Mesenchymal stem cell (in vitro differentiated cells and primary cell): ENCODE data around the gene FGF14.

Experiments used
- DNase-seq: peaks from one replicate; pipeline ENCODE4 v3.0.0-alpha.2; 2013
- H2AFZ ChIP-seq: one replicate; pipeline ENCODE4 v1.6.1; 2013; ENCODE audit warnings: low read depth, mild to moderate bottlenecking, control low read depth, inconsistent platforms, low read length, moderate library complexity
- H2AK5ac ChIP-seq: 2 replicates; pipeline ENCODE4 v1.6.1; 2013; ENCODE audit warnings: low read length, moderate library complexity, mild to moderate bottlenecking, inconsistent platforms; ENCODE audit not compliant: severe bottlenecking
- H2BK120ac ChIP-seq: one replicate; pipeline ENCODE4 v1.6.1; 2013; ENCODE audit warnings: low read depth, mild to moderate bottlenecking, inconsistent platforms, low read length, moderate library complexity
- H2BK12ac ChIP-seq, 2 experiments: one replicate each; pipeline ENCODE4 v1.6.1; 2013; ENCODE audit warnings: inconsistent platforms in 2 of 2, low read length in 2 of 2, mild to moderate bottlenecking in 2 of 2, moderate library complexity in 2 of 2, control low read depth in 1 of 2
- H2BK15ac ChIP-seq: one replicate; pipeline ENCODE4 v1.6.1; 2013; ENCODE audit warnings: mild to moderate bottlenecking, low read depth, inconsistent platforms; ENCODE audit not compliant: poor library complexity, severe bottlenecking
- H2BK5ac ChIP-seq: 2 replicates; pipeline ENCODE4 v1.6.1; 2013; ENCODE audit warnings: low read depth, mild to moderate bottlenecking, low read length, control low read depth, inconsistent platforms; ENCODE audit not compliant: poor library complexity, severe bottlenecking
- H3K14ac ChIP-seq, 2 experiments: one replicate each; pipeline ENCODE4 v1.6.1; 2013; ENCODE audit warnings: inconsistent platforms in 2 of 2, low read length in 2 of 2, control low read depth in 1 of 2, mild to moderate bottlenecking in 1 of 2, moderate library complexity in 1 of 2
- H3K18ac ChIP-seq, 2 experiments: one replicate each; pipeline ENCODE4 v1.6.1; 2013; ENCODE audit warnings: inconsistent platforms in 2 of 2, low read length in 2 of 2, control low read depth in 1 of 2, low read depth in 1 of 2, mild to moderate bottlenecking in 1 of 2
- H3K23ac ChIP-seq, 2 experiments: one replicate each; pipeline ENCODE4 v1.6.1; 2013; ENCODE audit warnings: inconsistent platforms in 2 of 2, low read length in 2 of 2, mild to moderate bottlenecking in 2 of 2, moderate library complexity in 2 of 2, control low read depth in 1 of 2
- H3K27ac ChIP-seq: 2 replicates; pipeline ENCODE4 v1.5.1; 2013; ENCODE audit warnings: mild to moderate bottlenecking, moderate library complexity, low read length, control low read depth, inconsistent platforms; ENCODE audit not compliant: poor library complexity, severe bottlenecking
- H3K27me3 ChIP-seq, 2 experiments: 2 replicates each; pipeline versions ENCODE4 v1.6.1 to v1.7.0; 2013; ENCODE audit warnings: low read length in 2 of 2, mild to moderate bottlenecking in 2 of 2, moderate library complexity in 2 of 2, control low read depth in 1 of 2, inconsistent platforms in 1 of 2; ENCODE audit not compliant: control insufficient read depth in 1 of 2, insufficient read depth in 1 of 2
- H3K36me3 ChIP-seq, 2 experiments: 2 replicates each; pipeline versions ENCODE4 v1.6.1 to v1.7.0; 2013; ENCODE audit warnings: low read length in 2 of 2, control low read depth in 1 of 2, inconsistent platforms in 1 of 2, low read depth in 1 of 2, mild to moderate bottlenecking in 1 of 2; ENCODE audit not compliant: insufficient read depth in 2 of 2, control insufficient read depth in 1 of 2
- H3K4ac ChIP-seq, 2 experiments: one replicate each; pipeline ENCODE4 v1.6.1; 2013; ENCODE audit warnings: inconsistent platforms in 2 of 2, low read length in 2 of 2, mild to moderate bottlenecking in 2 of 2, moderate library complexity in 2 of 2, control low read depth in 1 of 2, low read depth in 1 of 2
- H3K4me1 ChIP-seq: 2 replicates; pipeline ENCODE4 v1.6.1; 2013; ENCODE audit warnings: low read depth, low read length, control low read depth; ENCODE audit not compliant: control insufficient read depth, insufficient read depth
- H3K4me2 ChIP-seq: 2 replicates; pipeline ENCODE4 v1.6.1; 2013; ENCODE audit warnings: low read length, mild to moderate bottlenecking, inconsistent platforms; ENCODE audit not compliant: poor library complexity, severe bottlenecking
- H3K4me3 ChIP-seq, 2 experiments: 2 replicates each; pipeline versions ENCODE4 v1.5.1 to v1.7.0; 2013; ENCODE audit warnings: low read length in 2 of 2, mild to moderate bottlenecking in 2 of 2, control low read depth in 1 of 2, low read depth in 1 of 2; ENCODE audit not compliant: insufficient read depth in 1 of 2
- H3K79me1 ChIP-seq: replicated peaks from 2 replicates; pipeline ENCODE4 v1.6.1; 2013; ENCODE audit warnings: mild to moderate bottlenecking, control low read depth, low read length, inconsistent platforms; ENCODE audit not compliant: poor library complexity, severe bottlenecking
- H3K9ac ChIP-seq: 2 replicates; pipeline ENCODE4 v1.7.0; 2013; ENCODE audit warnings: mild to moderate bottlenecking, low read length, moderate library complexity
- H3K9me3 ChIP-seq: 2 replicates; pipeline ENCODE4 v1.7.0; 2013; ENCODE audit warnings: mild to moderate bottlenecking, low read length; ENCODE audit not compliant: control insufficient read depth
- H4K8ac ChIP-seq: one replicate; pipeline ENCODE4 v1.6.1; 2013; ENCODE audit warnings: inconsistent platforms, mild to moderate bottlenecking, low read length, moderate library complexity
- H4K91ac ChIP-seq: one replicate; pipeline ENCODE4 v1.6.1; 2013; ENCODE audit warnings: mild to moderate bottlenecking, low read length, inconsistent platforms
- WGBS: methylation state at CpG from one replicate; pipeline ENCODE4 v1.1.7; 2013; ENCODE audit warnings: mixed read lengths; 5-methylcytosine and 5-hydroxymethylcytosine counted together

The FGF14 gene

GRCh38 chr13:102400675-102401145 is 1.1 kb downstream of the FGF14 start:
- peaks cover 0 to 53% of the 10 kb centered on the region in 2 experiments for H3K27me3 ChIP-seq

GRCh38 chr13:102399791-102400674 is 1.8 kb downstream of the FGF14 start:
- peaks cover 0 to 53% of the 10 kb centered on the region in 2 experiments for H3K27me3 ChIP-seq
- H3K79me1 ChIP-seq: no peaks in the 10 kb centered on the region
- no peak overlapping the region for H3K14ac ChIP-seq
- no peak overlapping the region for H3K23ac ChIP-seq
- H3K18ac ChIP-seq: peak overlapping the region; percentile 54 to 85
- H3K36me3 ChIP-seq: peaks cover 0 to 4% of the 10 kb centered on the region in 2 experiments
- peak overlapping the region; percentile 79 for H2AFZ ChIP-seq
- H3K27ac ChIP-seq: no peak overlapping the region
- H2BK12ac ChIP-seq: peak overlapping the region in 1 of 2 experiments; percentile 6
- WGBS: 1% methylated on average over 57 of the region's 58 CpGs
- H3K4ac ChIP-seq: no peak overlapping the region
- no peak overlapping the region for H2BK5ac ChIP-seq
- no peak overlapping the region for H2AK5ac ChIP-seq
- no peaks in the 10 kb centered on the region for H3K9me3 ChIP-seq
- H3K4me2 ChIP-seq: peak overlapping the region; percentile 92
- no peak overlapping the region for H4K91ac ChIP-seq
- H3K9ac ChIP-seq: peak overlapping the region; percentile 90
- H3K4me3 ChIP-seq: peak overlapping the region; percentile 40 to 74
- peak; percentile 14 for DNase-seq
- peak overlapping the region; percentile 48 for H2BK15ac ChIP-seq
- peaks cover 17% of the 10 kb centered on the region for H3K4me1 ChIP-seq
- H2BK120ac ChIP-seq: peak overlapping the region; percentile 73
- H4K8ac ChIP-seq: peak overlapping the region; percentile 28

More at GRCh38 chr13:102400675-102401145, 1.1 kb downstream of the FGF14 start:
- H2BK15ac ChIP-seq: peak overlapping the region; percentile 48
- H2BK12ac ChIP-seq: no peak overlapping the region
- H3K14ac ChIP-seq: no peak overlapping the region
- H2BK120ac ChIP-seq: peak overlapping the region; percentile 73
- H3K79me1 ChIP-seq: no peaks in the 10 kb centered on the region
- H3K36me3 ChIP-seq: peaks cover 0 to 4% of the 10 kb centered on the region in 2 experiments
- H3K23ac ChIP-seq: no peak overlapping the region
- peak overlapping the region in 1 of 2 experiments; percentile 74 for H3K4me3 ChIP-seq
- no peak overlapping the region for H4K91ac ChIP-seq
- no peaks in the 10 kb centered on the region for H3K9me3 ChIP-seq
- peaks cover 17% of the 10 kb centered on the region for H3K4me1 ChIP-seq
- WGBS: 4% methylated on average over 24 of the region's 24 CpGs
- no peak overlapping the region for H2AK5ac ChIP-seq
- peak overlapping the region; percentile 92 for H3K4me2 ChIP-seq
- H3K9ac ChIP-seq: peak overlapping the region; percentile 90
- no peak overlapping the region for H2BK5ac ChIP-seq
- no peak overlapping the region for H3K27ac ChIP-seq
- H3K4ac ChIP-seq: no peak overlapping the region
- H3K18ac ChIP-seq: no peak overlapping the region
- peak; percentile 12 for DNase-seq
- no peak overlapping the region for H4K8ac ChIP-seq
- no peak overlapping the region for H2AFZ ChIP-seq

GRCh38 chr13:102395939-102396338 is 5.9 kb downstream of the FGF14 start:
- Histone ChIP-seq H3K4me3 (no peak overlapping the region), H3K36me3 (peaks cover 0 to 4% of the 10 kb centered on the region in 2 experiments), H3K79me1 (no peaks in the 10 kb centered on the region), H4K8ac (no peak overlapping the region), H2BK5ac (no peak overlapping the region), H3K4me1 (peaks cover 21% of the 10 kb centered on the region), H3K14ac (no peak overlapping the region), H3K18ac (no peak overlapping the region), H2BK120ac (no peak overlapping the region), H2AK5ac (no peak overlapping the region), H2BK15ac (no peak overlapping the region), H3K23ac (no peak overlapping the region), H3K27me3 (peaks cover 0 to 32% of the 10 kb centered on the region in 2 experiments), H3K9me3 (no peaks in the 10 kb centered on the region), H2AFZ (no peak overlapping the region), H4K91ac (no peak overlapping the region), H3K9ac (no peak overlapping the region), H3K4ac (no peak overlapping the region), H2BK12ac (no peak overlapping the region), H3K27ac (no peak overlapping the region), H3K4me2 (no peak overlapping the region)
- DNase-seq: no peak
- WGBS: 100% methylated on average over 1 of the region's 2 CpGs

- no peak overlapping the region for H3K18ac ChIP-seq
- no peak overlapping the region for H2BK15ac ChIP-seq
- peaks cover 0 to 4% of the 10 kb centered on the region in 2 experiments for H3K36me3 ChIP-seq
These were observed 6.7 kb downstream of the FGF14 start for GRCh38 chr13:102395174-102395573.

More at GRCh38 chr13:102395174-102395573, 6.7 kb downstream of the FGF14 start:
- H3K4me1 ChIP-seq: peaks cover 14% of the 10 kb centered on the region
- H2BK12ac ChIP-seq: no peak overlapping the region
- DNase-seq: no peak
- no peak overlapping the region for H4K91ac ChIP-seq
- H2BK120ac ChIP-seq: no peak overlapping the region
- H2AFZ ChIP-seq: no peak overlapping the region
- no peak overlapping the region for H3K14ac ChIP-seq
- H3K4me3 ChIP-seq: peak overlapping the region in 1 of 2 experiments; percentile 93
- peak overlapping the region; percentile 92 for H3K9ac ChIP-seq
- H3K79me1 ChIP-seq: no peaks in the 10 kb centered on the region
- no peak overlapping the region for H3K4me2 ChIP-seq
- H3K27ac ChIP-seq: no peak overlapping the region
- H3K23ac ChIP-seq: no peak overlapping the region
- H4K8ac ChIP-seq: no peak overlapping the region
- H3K4ac ChIP-seq: no peak overlapping the region
- H3K9me3 ChIP-seq: no peaks in the 10 kb centered on the region
- H2AK5ac ChIP-seq: no peak overlapping the region
- no peak overlapping the region for H2BK5ac ChIP-seq
- WGBS: 92% methylated on average over 10 of the region's 10 CpGs
- peaks cover 0 to 24% of the 10 kb centered on the region in 2 experiments for H3K27me3 ChIP-seq
